SU-DHL-6 (cell line): ENCODE measurements around the gene HPS4.

Source experiments
- H2AFZ ChIP-seq: fragments of 200-600 bp; sonication (generic); 2 replicates; pipeline ENCODE4 v1.6.1; 2014; ENCODE audit warnings: low read depth, mild to moderate bottlenecking, moderate library complexity, mixed read lengths, antibody characterized with exemption, low read length; ENCODE audit not compliant: severe bottlenecking
- H3F3A ChIP-seq: fragments of 200-600 bp; shearing (Covaris generic); 2 replicates; pipeline ENCODE4 v1.6.0; 2016; ENCODE audit warnings: antibody characterized with exemption, mild to moderate bottlenecking; ENCODE audit not compliant: insufficient read depth
- H3K27ac ChIP-seq: fragments of 200-600 bp; sonication (generic); 2 replicates; pipeline ENCODE4 v1.5.1; 2016; ENCODE audit warnings: low read depth, mild to moderate bottlenecking, low read length, moderate library complexity, mixed read lengths
- H3K27me3 ChIP-seq: fragments of 200-600 bp; sonication (generic), shearing (Covaris generic); 2 replicates; pipeline ENCODE4 v1.6.0; 2014; ENCODE audit warnings: mild to moderate bottlenecking, low read length
- H3K36me3 ChIP-seq: fragments of 200-600 bp; sonication (generic); 2 replicates; pipeline ENCODE4 v1.6.1; 2014; ENCODE audit warnings: mild to moderate bottlenecking, low read length, mixed read lengths
- H3K4me2 ChIP-seq: fragments of 300-600, 200-600 bp; shearing (Covaris generic), sonication (generic); 2 replicates; pipeline ENCODE4 v1.6.0; 2014; ENCODE audit warnings: low read length, low read depth, mild to moderate bottlenecking; ENCODE audit not compliant: poor library complexity, severe bottlenecking
- H3K4me3 ChIP-seq: fragments of 200-600 bp; sonication (generic); 2 replicates; pipeline ENCODE4 v1.5.1; 2014; ENCODE audit warnings: antibody characterized with exemption, low read length, mild to moderate bottlenecking, mixed read lengths; ENCODE audit not compliant: insufficient read depth, poor library complexity, severe bottlenecking
- H3K79me2 ChIP-seq: fragments of 200-600 bp; sonication (generic); 2 replicates; pipeline ENCODE4 v1.6.1; 2014; ENCODE audit warnings: mild to moderate bottlenecking, low read length, moderate library complexity; ENCODE audit not compliant: insufficient read depth
- H3K9ac ChIP-seq: fragments of 200-600 bp; sonication (generic); 2 replicates; pipeline ENCODE4 v1.7.0; 2014; ENCODE audit warnings: mild to moderate bottlenecking, low read length
- H3K9me2 ChIP-seq: fragments of 200-600 bp; sonication (generic); replicated peaks from 2 replicates; pipeline ENCODE4 v1.6.1; 2014; ENCODE audit warnings: low read length; ENCODE audit not compliant: insufficient read depth
- H3K9me3 ChIP-seq: fragments of 200-600 bp; sonication (generic); 2 replicates; pipeline ENCODE4 v1.6.1; 2014; ENCODE audit warnings: low read length, mixed read lengths; ENCODE audit not compliant: insufficient read depth
- H4K20me1 ChIP-seq: fragments of 200-600 bp; sonication (generic); 2 replicates; pipeline ENCODE4 v1.6.1; 2014; ENCODE audit warnings: low read depth, mild to moderate bottlenecking, antibody characterized with exemption, low read length, moderate library complexity, mixed read lengths
- EZH2phosphoT487 ChIP-seq: fragments of 200-600 bp; sonication (generic), shearing (Covaris generic); conservative IDR thresholded peaks from 2 replicates; pipeline ENCODE4 v1.6.1; 2018; ENCODE audit warnings: mild to moderate bottlenecking, antibody characterized with exemption, low read length, moderate library complexity, mixed read lengths
- TF ChIP-seq, protein P1 (sequence below): fragments of 200-600 bp; sonication (generic); IDR thresholded peaks from one replicate; pipeline ENCODE4 v1.5.1; 2017; ENCODE audit warnings: antibody characterized with exemption, mild to moderate bottlenecking, low read length, moderate library complexity; ENCODE audit not compliant: insufficient read depth, poor library complexity, severe bottlenecking

Gene HPS4

DNA sequence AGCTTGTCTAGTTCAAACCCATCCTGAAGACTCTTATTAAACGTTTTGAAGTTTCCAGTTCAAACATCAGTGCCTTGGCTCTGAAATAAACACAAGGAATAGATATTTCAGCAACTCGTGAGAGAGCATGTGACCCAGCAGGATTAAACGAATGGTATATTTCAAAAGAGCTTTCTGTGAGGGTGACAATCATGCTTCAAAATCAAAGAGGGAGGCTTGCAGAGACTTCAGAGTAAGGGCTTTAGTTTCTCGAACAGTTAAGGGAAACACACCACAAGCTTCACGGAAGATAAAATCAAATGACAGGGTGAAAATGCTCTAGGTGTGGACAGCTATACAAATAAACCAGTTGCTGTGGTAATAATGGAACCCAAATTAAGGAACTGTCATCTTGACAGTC is 1.4 kb downstream of the HPS4 start:
- H3K36me3 ChIP-seq, result no peaks in the 10 kb centered on the region; the same call in 1 of the 2 replicates
- peak overlapping the region; percentile 82 for H3K4me3 ChIP-seq
- peak overlapping the region; percentile 89 for H3K27ac ChIP-seq
- H3K4me2 ChIP-seq, result peak overlapping the region; percentile 98
- H3K27me3 ChIP-seq, result no peaks in the 10 kb centered on the region
- TF ChIP-seq EZH2phosphoT487, result no peak
- TF ChIP-seq, protein P1, sequence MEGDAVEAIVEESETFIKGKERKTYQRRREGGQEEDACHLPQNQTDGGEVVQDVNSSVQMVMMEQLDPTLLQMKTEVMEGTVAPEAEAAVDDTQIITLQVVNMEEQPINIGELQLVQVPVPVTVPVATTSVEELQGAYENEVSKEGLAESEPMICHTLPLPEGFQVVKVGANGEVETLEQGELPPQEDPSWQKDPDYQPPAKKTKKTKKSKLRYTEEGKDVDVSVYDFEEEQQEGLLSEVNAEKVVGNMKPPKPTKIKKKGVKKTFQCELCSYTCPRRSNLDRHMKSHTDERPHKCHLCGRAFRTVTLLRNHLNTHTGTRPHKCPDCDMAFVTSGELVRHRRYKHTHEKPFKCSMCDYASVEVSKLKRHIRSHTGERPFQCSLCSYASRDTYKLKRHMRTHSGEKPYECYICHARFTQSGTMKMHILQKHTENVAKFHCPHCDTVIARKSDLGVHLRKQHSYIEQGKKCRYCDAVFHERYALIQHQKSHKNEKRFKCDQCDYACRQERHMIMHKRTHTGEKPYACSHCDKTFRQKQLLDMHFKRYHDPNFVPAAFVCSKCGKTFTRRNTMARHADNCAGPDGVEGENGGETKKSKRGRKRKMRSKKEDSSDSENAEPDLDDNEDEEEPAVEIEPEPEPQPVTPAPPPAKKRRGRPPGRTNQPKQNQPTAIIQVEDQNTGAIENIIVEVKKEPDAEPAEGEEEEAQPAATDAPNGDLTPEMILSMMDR, result no peak
- H4K20me1 ChIP-seq, result no peaks in the 10 kb centered on the region
- peaks cover 27% of the 10 kb centered on the region for H3F3A ChIP-seq
- no peak overlapping the region for H2AFZ ChIP-seq
- H3K9ac ChIP-seq, result peak overlapping the region; percentile 83
- H3K79me2 ChIP-seq, result peaks cover 65% of the 10 kb centered on the region
- H3K9me2 ChIP-seq, result no peaks in the 10 kb centered on the region
- no peaks in the 10 kb centered on the region for H3K9me3 ChIP-seq

DNA sequence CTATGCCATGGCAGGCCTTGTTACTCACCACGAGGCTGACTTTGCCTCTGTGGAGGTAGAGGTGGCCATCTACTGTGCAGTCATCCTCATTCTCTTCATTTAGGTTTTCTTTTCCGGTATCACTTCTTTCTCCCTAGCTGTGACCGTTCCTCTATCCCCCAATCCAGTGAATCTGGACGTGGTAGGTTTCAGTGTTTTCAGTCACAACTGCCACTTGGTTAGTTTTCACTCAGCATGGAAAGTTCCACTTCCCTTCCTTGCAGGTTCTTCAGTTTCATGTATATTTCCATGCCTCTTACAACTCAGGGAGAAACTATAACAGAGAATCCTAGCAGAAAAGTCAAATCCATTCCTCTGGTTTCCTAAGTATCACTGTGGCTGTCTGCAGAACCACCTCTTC is 1.9 kb downstream of the HPS4 start:
- peak overlapping the region; percentile 83 for H3K9ac ChIP-seq
- peak overlapping the region; percentile 82 for H3K4me3 ChIP-seq
- peaks cover 65% of the 10 kb centered on the region for H3K79me2 ChIP-seq

DNA sequence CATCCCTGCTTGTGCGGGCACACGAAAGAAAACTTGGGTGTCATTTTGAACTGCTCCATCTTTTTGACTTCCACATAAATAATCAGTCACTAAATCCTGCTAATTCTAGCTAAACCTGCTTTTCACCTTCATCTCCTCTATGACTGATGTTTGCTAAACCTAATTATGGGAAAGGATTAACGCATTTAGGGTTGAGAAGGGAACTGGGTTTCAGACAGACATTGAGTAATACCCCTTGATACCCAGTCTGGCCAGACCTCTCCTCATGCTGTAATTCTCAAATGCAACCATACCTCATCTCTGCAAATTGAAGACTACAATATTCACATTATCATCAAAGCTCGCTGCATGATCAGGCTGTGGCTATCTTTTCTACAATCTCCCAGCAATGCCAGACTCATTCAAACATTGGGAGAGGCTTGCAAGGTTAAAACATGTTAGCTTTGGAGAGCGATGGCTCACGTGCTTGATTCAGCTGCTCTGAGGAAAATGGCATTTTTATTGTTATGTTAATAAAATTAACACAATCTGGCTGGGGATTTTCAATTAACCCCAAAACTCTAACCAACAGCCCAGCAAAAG is 2.4 kb downstream of the HPS4 start:
- Histone ChIP-seq H3K9me3 (no peaks in the 10 kb centered on the region), H3K9me2 (no peaks in the 10 kb centered on the region), H3K9ac (peak overlapping the region; percentile 83), H3F3A (peaks cover 27% of the 10 kb centered on the region), H3K4me3 (peak overlapping the region; percentile 82), H3K79me2 (peaks cover 62% of the 10 kb centered on the region), H3K36me3 (no peaks in the 10 kb centered on the region; the same call in 1 of the 2 replicates), H3K27me3 (no peaks in the 10 kb centered on the region), H2AFZ (no peak overlapping the region), H4K20me1 (no peaks in the 10 kb centered on the region), H3K4me2 (peak overlapping the region; percentile 98), H3K27ac (peak overlapping the region; percentile 89)
- TF ChIP-seq EZH2phosphoT487, result no peak
- TF ChIP-seq, protein P1, result no peak

More for the DNA sequence above, 1.9 kb downstream of the HPS4 start:
- Histone ChIP-seq H4K20me1 (no peaks in the 10 kb centered on the region), H3K27me3 (no peaks in the 10 kb centered on the region), H2AFZ (no peak overlapping the region), H3K27ac (peak overlapping the region; percentile 89), H3K9me2 (no peaks in the 10 kb centered on the region), H3F3A (peaks cover 27% of the 10 kb centered on the region), H3K9me3 (no peaks in the 10 kb centered on the region), H3K36me3 (no peaks in the 10 kb centered on the region; the same call in 1 of the 2 replicates), H3K4me2 (peak overlapping the region; percentile 98)
- TF ChIP-seq, protein P1, result no peak
- TF ChIP-seq EZH2phosphoT487, result no peak
